Neural crest cell (in vitro differentiated cells): ENCODE data around the gene GRN. TPM values are rescaled to one million over a fixed set of nuclear protein-coding genes. Genes with fewer than 3 reads are reported as not detected.

Experiments used
- DNase-seq: peaks from one replicate; pipeline ENCODE4 v3.0.0; 2021; ENCODE audit warnings: low read depth, mixed read lengths, low spot score
- H3K27ac Mint-ChIP-seq: one replicate; pipeline ENCODE4 v1.8.0; 2021; ENCODE audit warnings: mild to moderate bottlenecking, mixed read lengths; ENCODE audit not compliant: unreplicated experiment
- H3K27me3 Mint-ChIP-seq: 2 replicates; pipeline ENCODE4 v1.8.0; 2021; ENCODE audit warnings: low read depth, mild to moderate bottlenecking, mixed read lengths
- H3K36me3 Mint-ChIP-seq: 2 replicates; pipeline ENCODE4 v1.8.0; 2021; ENCODE audit warnings: low read depth, mild to moderate bottlenecking, mixed read lengths
- H3K4me1 Mint-ChIP-seq: 2 replicates; pipeline ENCODE4 v1.8.0; 2021; ENCODE audit warnings: mixed read lengths
- H3K4me3 Mint-ChIP-seq: one replicate; pipeline ENCODE4 v1.8.0; 2021; ENCODE audit warnings: mild to moderate bottlenecking, mixed read lengths
- H3K9me3 Mint-ChIP-seq: 2 replicates; pipeline ENCODE4 v1.8.0; 2021; ENCODE audit warnings: mixed read lengths
- total RNA-seq: library from RNA; stranded (reverse); gene quantifications from 2 replicates; pipeline ENCODE4 v1.2.1, GENCODE V29; 2021
- TF ChIP-seq, protein P1 (sequence below): fragments of 200-600 bp; sonication (generic); conservative IDR thresholded peaks from 2 replicates; pipeline ENCODE4 v1.5.0; 2021; ENCODE audit warnings: antibody characterized with exemption, mild to moderate bottlenecking

GRN gene
- total RNA-seq, 1 donor from 2014 or later, result 70.0 TPM

DNA sequence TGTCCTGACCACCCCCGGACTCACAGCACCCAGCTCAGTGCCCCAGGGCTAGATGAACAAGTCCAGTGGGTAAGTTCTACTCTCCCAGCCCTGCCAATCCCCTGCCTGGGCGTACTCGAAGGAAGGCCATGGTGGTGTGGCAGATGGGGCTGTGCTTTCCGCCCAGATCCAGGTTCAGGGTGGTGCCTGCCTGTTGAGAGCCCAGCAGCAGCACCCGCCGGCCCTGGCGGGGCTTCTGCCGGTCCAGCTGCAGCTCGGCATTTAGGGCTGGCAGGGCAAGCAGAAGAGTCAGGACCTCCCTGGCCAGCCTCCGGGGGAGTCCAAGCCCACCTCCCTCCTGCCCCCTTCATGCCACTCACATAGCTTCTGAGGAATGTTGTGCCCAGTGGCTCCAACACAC is 34.8 kb downstream of the GRN start:
- H3K4me1 Mint-ChIP-seq, result peaks cover 13% of the 10 kb centered on the region
- H3K27me3 Mint-ChIP-seq, result peaks cover 35% of the 10 kb centered on the region
- TF ChIP-seq, protein P1, sequence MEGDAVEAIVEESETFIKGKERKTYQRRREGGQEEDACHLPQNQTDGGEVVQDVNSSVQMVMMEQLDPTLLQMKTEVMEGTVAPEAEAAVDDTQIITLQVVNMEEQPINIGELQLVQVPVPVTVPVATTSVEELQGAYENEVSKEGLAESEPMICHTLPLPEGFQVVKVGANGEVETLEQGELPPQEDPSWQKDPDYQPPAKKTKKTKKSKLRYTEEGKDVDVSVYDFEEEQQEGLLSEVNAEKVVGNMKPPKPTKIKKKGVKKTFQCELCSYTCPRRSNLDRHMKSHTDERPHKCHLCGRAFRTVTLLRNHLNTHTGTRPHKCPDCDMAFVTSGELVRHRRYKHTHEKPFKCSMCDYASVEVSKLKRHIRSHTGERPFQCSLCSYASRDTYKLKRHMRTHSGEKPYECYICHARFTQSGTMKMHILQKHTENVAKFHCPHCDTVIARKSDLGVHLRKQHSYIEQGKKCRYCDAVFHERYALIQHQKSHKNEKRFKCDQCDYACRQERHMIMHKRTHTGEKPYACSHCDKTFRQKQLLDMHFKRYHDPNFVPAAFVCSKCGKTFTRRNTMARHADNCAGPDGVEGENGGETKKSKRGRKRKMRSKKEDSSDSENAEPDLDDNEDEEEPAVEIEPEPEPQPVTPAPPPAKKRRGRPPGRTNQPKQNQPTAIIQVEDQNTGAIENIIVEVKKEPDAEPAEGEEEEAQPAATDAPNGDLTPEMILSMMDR, result no peak
- H3K4me3 Mint-ChIP-seq, result no peak overlapping the region
- DNase-seq, result no peak
- H3K9me3 Mint-ChIP-seq, result no peaks in the 10 kb centered on the region
- H3K27ac Mint-ChIP-seq, result no peak overlapping the region
- H3K36me3 Mint-ChIP-seq, result no peaks in the 10 kb centered on the region

GRCh38 chr17:44380767-44381166 is 35.7 kb downstream of the GRN start:
- TF ChIP-seq, protein P1, result no peak
- H3K9me3 Mint-ChIP-seq, result no peaks in the 10 kb centered on the region
- peaks cover 15% of the 10 kb centered on the region for H3K4me1 Mint-ChIP-seq
- no peak overlapping the region for H3K27ac Mint-ChIP-seq
- H3K27me3 Mint-ChIP-seq, result peaks cover 38% of the 10 kb centered on the region
- H3K36me3 Mint-ChIP-seq, result no peaks in the 10 kb centered on the region
- DNase-seq, result no peak
- no peak overlapping the region for H3K4me3 Mint-ChIP-seq

DNA sequence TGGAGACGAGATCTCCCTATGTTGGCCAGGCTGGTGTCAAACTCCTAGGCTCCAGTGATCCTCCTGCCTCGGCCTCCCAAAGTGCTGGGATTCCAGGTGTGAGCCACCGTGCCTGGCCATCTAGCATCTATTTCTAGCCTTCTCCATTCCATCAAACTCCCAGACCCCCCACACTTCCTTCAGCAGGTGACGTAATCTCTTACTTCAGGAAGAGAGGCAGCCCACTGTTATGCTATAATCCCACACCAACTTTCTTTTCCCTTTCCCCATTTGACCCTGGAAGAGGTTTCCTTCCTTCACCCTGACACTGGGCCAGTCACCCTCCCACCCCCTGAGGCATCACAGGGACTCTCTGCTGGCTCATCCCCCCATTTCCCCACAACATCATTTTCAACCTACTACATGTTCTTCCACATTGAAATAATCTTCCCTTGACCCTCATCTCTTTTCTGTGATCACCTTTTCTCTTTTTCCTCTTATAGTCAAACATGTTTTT is 36.8 kb downstream of the GRN start:
- H3K36me3 Mint-ChIP-seq, result no peaks in the 10 kb centered on the region
- peaks cover 44% of the 10 kb centered on the region for H3K27me3 Mint-ChIP-seq
- peaks cover 20% of the 10 kb centered on the region for H3K4me1 Mint-ChIP-seq
- no peaks in the 10 kb centered on the region for H3K9me3 Mint-ChIP-seq
- H3K4me3 Mint-ChIP-seq, result no peak overlapping the region
- DNase-seq, result no peak
- H3K27ac Mint-ChIP-seq, result no peak overlapping the region
- TF ChIP-seq, protein P1, result no peak

- H3K27ac Mint-ChIP-seq, result no peak overlapping the region
- peaks cover 46% of the 10 kb centered on the region for H3K27me3 Mint-ChIP-seq
- DNase-seq, result no peak
- H3K4me1 Mint-ChIP-seq, result peaks cover 20% of the 10 kb centered on the region
- H3K36me3 Mint-ChIP-seq, result no peaks in the 10 kb centered on the region
- H3K9me3 Mint-ChIP-seq, result no peaks in the 10 kb centered on the region
- no peak overlapping the region for H3K4me3 Mint-ChIP-seq
- TF ChIP-seq, protein P1, result no peak
Measured at GRCh38 chr17:44382917-44383316, 37.8 kb downstream of the GRN start.

DNA sequence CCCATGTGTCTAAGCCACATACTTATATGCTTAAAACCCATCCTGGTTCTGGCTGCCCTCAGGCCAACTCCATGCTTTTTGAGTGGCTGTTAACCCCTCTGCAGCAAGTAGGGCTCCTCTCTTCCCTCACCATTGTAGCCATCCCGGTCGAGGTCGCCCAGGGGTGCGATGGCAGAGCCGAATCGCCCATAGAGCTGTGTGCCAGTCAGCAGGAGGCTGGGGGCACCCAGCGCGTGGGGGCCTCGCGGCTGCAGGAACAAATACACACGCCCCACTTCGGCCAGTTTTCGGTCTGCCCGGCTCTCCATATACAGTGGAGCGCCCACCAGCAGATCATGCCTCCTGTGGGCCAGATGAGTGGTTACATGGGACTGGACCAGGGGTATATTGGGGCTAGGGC is 38.3 kb downstream of the GRN start:
- Mint-ChIP-seq H3K4me3 (no peak overlapping the region), H3K9me3 (no peaks in the 10 kb centered on the region), H3K36me3 (no peaks in the 10 kb centered on the region), H3K27ac (no peak overlapping the region), H3K4me1 (peaks cover 20% of the 10 kb centered on the region), H3K27me3 (peaks cover 46% of the 10 kb centered on the region)
- no peak for DNase-seq
- TF ChIP-seq, protein P1, result no peak

DNA sequence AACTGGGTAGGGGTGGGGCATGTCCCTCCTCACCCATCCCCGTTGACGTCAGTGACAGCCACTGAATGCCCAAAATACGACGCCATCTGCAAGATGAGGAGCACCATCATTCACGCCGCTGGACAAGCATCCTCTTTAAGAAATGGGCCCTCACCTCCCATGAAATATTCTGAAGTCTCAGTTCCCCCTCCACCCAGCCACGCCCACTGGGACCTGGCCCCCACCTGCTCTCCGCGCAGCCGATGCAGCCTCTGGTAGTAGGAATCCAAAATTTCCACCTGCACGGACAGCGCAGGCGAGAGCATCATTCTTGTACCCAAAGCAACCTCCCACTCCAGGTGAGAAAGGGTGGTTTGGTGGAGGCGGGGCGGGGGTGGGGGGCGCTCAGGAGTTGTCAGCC is 38.8 kb downstream of the GRN start:
- no peaks in the 10 kb centered on the region for H3K36me3 Mint-ChIP-seq
- H3K9me3 Mint-ChIP-seq, result no peaks in the 10 kb centered on the region
- no peak for DNase-seq
- peaks cover 44% of the 10 kb centered on the region for H3K27me3 Mint-ChIP-seq
- H3K4me3 Mint-ChIP-seq, result no peak overlapping the region
- TF ChIP-seq, protein P1, result no peak
- H3K27ac Mint-ChIP-seq, result no peak overlapping the region
- peaks cover 20% of the 10 kb centered on the region for H3K4me1 Mint-ChIP-seq
